ENCODE data around the gene MTREX. TPM values are rescaled to one million over a fixed set of nuclear protein-coding genes. Genes with fewer than 3 reads are reported as not detected.

The MTREX gene
- polyA plus RNA-seq, 3 donors: 10.2 to 14.4 (median 12.2) TPM

DNA sequence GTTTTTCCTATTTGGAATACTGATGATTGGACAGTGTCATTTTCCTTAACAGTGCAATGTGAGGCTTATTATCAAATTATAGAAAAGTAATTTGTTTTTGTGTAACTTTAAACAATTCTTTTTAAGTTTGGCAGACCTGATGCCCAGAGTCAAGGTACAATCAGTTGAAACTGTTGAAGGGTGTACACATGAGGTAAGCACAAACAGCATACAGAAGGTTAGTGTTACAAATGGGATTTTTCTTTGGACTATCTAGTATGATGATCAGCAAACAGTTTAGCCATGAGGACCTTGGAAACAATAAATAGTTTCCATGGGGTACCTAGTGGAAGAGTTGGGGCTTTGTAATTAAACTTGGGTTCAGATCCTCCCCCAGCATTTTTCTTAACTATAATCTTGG lies 16.2 kb downstream of the MTREX start:
- Histone ChIP-seq H3K4me1 (ENCODE audit: control insufficient read depth in 1 of 2, insufficient read depth in 2 of 2, low read length in 2 of 2) (no peaks in the 10 kb centered on the region), H3K4me2 (replicated peaks; ENCODE audit: extremely low read depth, low read length, poor library complexity, severe bottlenecking) (no peak overlapping the region), H3K27me3 (ENCODE audit: control insufficient read depth in 2 of 2, insufficient read depth in 2 of 2, low read length in 2 of 2) (no peaks in the 10 kb centered on the region), H4K20me1 (ENCODE audit: insufficient read depth, low read length) (peaks cover 28% of the 10 kb centered on the region), H3K79me2 (ENCODE audit: insufficient read depth, low read length) (peaks cover 39% of the 10 kb centered on the region), H3K9me3 (replicated peaks in 1 of 2; ENCODE audit: control insufficient read depth in 1 of 2, insufficient read depth in 1 of 2, low read length in 2 of 2) (no peaks in the 10 kb centered on the region), H3K4me3 (replicated peaks in 1 of 3; ENCODE audit: low read depth in 2 of 3, low read length in 3 of 3) (no peak overlapping the region), H3K9ac (ENCODE audit: insufficient read depth, low read length, poor library complexity, severe bottlenecking) (no peak overlapping the region), H3K27ac (ENCODE audit: low read depth in 1 of 2, low read length in 2 of 2) (no peak overlapping the region), H2AFZ (ENCODE audit: insufficient read depth, low read depth, low read length, poor library complexity, severe bottlenecking) (no peak overlapping the region), H3K36me3 (replicated peaks in 1 of 2; ENCODE audit: control insufficient read depth in 1 of 2, insufficient read depth in 2 of 2, low read length in 2 of 2) (peaks cover 43 to 54% of the 10 kb centered on the region in 2 donors)
- TF ChIP-seq, protein P1, sequence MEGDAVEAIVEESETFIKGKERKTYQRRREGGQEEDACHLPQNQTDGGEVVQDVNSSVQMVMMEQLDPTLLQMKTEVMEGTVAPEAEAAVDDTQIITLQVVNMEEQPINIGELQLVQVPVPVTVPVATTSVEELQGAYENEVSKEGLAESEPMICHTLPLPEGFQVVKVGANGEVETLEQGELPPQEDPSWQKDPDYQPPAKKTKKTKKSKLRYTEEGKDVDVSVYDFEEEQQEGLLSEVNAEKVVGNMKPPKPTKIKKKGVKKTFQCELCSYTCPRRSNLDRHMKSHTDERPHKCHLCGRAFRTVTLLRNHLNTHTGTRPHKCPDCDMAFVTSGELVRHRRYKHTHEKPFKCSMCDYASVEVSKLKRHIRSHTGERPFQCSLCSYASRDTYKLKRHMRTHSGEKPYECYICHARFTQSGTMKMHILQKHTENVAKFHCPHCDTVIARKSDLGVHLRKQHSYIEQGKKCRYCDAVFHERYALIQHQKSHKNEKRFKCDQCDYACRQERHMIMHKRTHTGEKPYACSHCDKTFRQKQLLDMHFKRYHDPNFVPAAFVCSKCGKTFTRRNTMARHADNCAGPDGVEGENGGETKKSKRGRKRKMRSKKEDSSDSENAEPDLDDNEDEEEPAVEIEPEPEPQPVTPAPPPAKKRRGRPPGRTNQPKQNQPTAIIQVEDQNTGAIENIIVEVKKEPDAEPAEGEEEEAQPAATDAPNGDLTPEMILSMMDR (IDR thresholded peaks at IDR 0.05): no peak
- intact Hi-C loops (cut with micrococcal nuclease): no loop called here
- Mint-ChIP-seq H3K27ac (no peak overlapping the region), H3K27me3 (ENCODE audit: low read depth in 3 of 3) (no peaks in the 10 kb centered on the region), H3K36me3 (peaks cover 36 to 53% of the 10 kb centered on the region in 2 donors), H3K4me1 (no peaks in the 10 kb centered on the region), H3K4me3 (no peak overlapping the region), H3K9me3 (no peaks in the 10 kb centered on the region)
- DNase-seq: no peak

DNA sequence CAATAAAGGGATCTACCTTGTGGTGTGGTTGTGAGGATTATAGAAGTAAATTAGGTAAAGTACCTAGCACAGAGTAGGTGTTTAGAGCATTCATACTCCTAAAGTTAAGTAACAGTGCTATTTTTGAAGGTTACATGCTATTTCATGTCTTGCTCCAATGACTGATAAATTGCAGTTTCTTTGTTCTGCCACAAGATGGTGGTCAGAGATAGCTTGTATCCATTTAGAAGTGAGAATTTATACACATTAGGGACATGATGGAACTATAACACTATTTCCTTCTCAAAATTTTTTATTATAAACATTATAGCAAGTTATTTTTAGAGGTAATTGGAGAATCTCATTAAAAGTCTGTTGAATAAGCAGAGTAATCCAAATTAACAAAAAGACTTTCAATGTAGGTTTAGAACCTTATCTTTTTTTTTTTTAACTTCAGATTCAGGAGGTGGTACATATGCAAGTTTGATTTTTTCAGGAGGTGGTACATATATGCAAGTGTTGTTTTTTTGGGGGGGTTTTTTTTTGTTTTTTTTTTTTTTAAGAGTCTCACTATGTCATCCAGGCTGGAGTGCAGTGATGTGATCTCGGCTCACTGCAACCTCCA lies 17.1 kb downstream of the MTREX start:
- no peaks in the 10 kb centered on the region for H3K9me3 ChIP-seq (replicated peaks in 1 of 2; ENCODE audit: control insufficient read depth in 1 of 2, insufficient read depth in 1 of 2, low read length in 2 of 2)
- Mint-ChIP-seq H3K9me3 (no peaks in the 10 kb centered on the region), H3K36me3 (peaks cover 42 to 62% of the 10 kb centered on the region in 2 donors), H3K4me3 (no peak overlapping the region), H3K4me1 (no peaks in the 10 kb centered on the region), H3K27ac (no peak overlapping the region), H3K27me3 (ENCODE audit: low read depth in 3 of 3) (no peaks in the 10 kb centered on the region)
- H3K79me2 ChIP-seq (ENCODE audit: insufficient read depth, low read length): peaks cover 30% of the 10 kb centered on the region
- no peak overlapping the region for H3K4me2 ChIP-seq (replicated peaks; ENCODE audit: extremely low read depth, low read length, poor library complexity, severe bottlenecking)
- peak in 2 of 3 donors; percentile 2 to 13 for DNase-seq
- TF ChIP-seq, protein P1 (IDR thresholded peaks at IDR 0.05): peak; percentile 58
- H4K20me1 ChIP-seq (ENCODE audit: insufficient read depth, low read length): peaks cover 19% of the 10 kb centered on the region
- H3K27ac ChIP-seq (ENCODE audit: low read depth in 1 of 2, low read length in 2 of 2): no peak overlapping the region
- 100% methylated on average over 1 of the region's 1 CpG for WGBS (ENCODE audit: insufficient coverage)
- H3K4me1 ChIP-seq (ENCODE audit: control insufficient read depth in 1 of 2, insufficient read depth in 2 of 2, low read length in 2 of 2): no peaks in the 10 kb centered on the region
- intact Hi-C loops (cut with micrococcal nuclease): no loop called here
- H3K27me3 ChIP-seq (ENCODE audit: control insufficient read depth in 2 of 2, insufficient read depth in 2 of 2, low read length in 2 of 2): no peaks in the 10 kb centered on the region
- H3K4me3 ChIP-seq (replicated peaks in 1 of 3; ENCODE audit: low read depth in 2 of 3, low read length in 3 of 3): no peak overlapping the region
- H3K9ac ChIP-seq (ENCODE audit: insufficient read depth, low read length, poor library complexity, severe bottlenecking): no peak overlapping the region
- peaks cover 52 to 63% of the 10 kb centered on the region in 2 donors for H3K36me3 ChIP-seq (replicated peaks in 1 of 2; ENCODE audit: control insufficient read depth in 1 of 2, insufficient read depth in 2 of 2, low read length in 2 of 2)
- H2AFZ ChIP-seq (ENCODE audit: insufficient read depth, low read depth, low read length, poor library complexity, severe bottlenecking): no peak overlapping the region
